Colonic mucosa (tissue), 4 donors: Measurements from ENCODE around the gene REC8. TPM values are rescaled to one million over a fixed set of nuclear protein-coding genes. Genes with fewer than 3 reads are reported as not detected.

Source experiments
- DNase-seq: peaks from one replicate; pipeline ENCODE4 v3.0.0-alpha.2; 2020
- H3K27ac ChIP-seq: fragments of 200-600 bp; one replicate; pipeline ENCODE4 v1.8.0; 2021
- H3K27me3 ChIP-seq: fragments of 200-600 bp; one replicate; pipeline ENCODE4 v1.8.0; 2021
- H3K36me3 ChIP-seq: fragments of 200-600 bp; one replicate; pipeline ENCODE4 v1.8.0; 2021
- H3K4me1 ChIP-seq: fragments of 200-600 bp; one replicate; pipeline ENCODE4 v1.8.0; 2021; ENCODE audit warnings: mild to moderate bottlenecking
- H3K4me3 ChIP-seq: fragments of 200-600 bp; one replicate; pipeline ENCODE4 v1.8.0; 2021
- H3K9ac ChIP-seq, 2 donors: one replicate each; pipeline ENCODE4 v1.7.0; 2013; ENCODE audit warnings: control low read depth in 2 of 2, low read depth in 2 of 2, low read length in 2 of 2
- H3K9me3 ChIP-seq: fragments of 200-600 bp; one replicate; pipeline ENCODE4 v1.8.0; 2021
- CTCF ChIP-seq: fragments of 200-600 bp; IDR thresholded peaks from one replicate; pipeline ENCODE4 v1.8.0; 2022; ENCODE audit warnings: antibody characterized with exemption, mild to moderate bottlenecking
- intact Hi-C: fragments of 100-400 bp; cut with DNase I; formaldehyde crosslinking; loops from one replicate; pipeline ENCODE4 v1.14.1; 2022
- total RNA-seq, 2 donors: library from RNA; stranded (reverse); fragmentation: NEBNext Ultra II Directional in 1 of 2; extraction: Animal tissue kit (Norgen Biotek cat#: 25700) in 1 of 2; gene quantifications; one replicate each; pipeline ENCODE4 v1.2.1, GENCODE V29; 2021
- donor health status: healthy.
- donor health status: DM: no; HTN: no; CAD: no.
- donor health status: DM: no; HTN: no; CAD: no.

REC8 gene
- total RNA-seq, 2 donors from 2014 or later = 5.1 TPM

- Histone ChIP-seq H3K36me3 (no peaks in the 10 kb centered on the region), H3K27ac (no peak overlapping the region), H3K9ac (no peak overlapping the region), H3K4me1 (no peaks in the 10 kb centered on the region), H3K27me3 (no peaks in the 10 kb centered on the region), H3K9me3 (no peaks in the 10 kb centered on the region), H3K4me3 (no peak overlapping the region)
- no peak for DNase-seq
- intact Hi-C loops = no loop called here
- TF ChIP-seq CTCF = no peak
Measured at GRCh38 chr14:24184104-24184970, 12.5 kb downstream of the REC8 start.

GRCh38 chr14:24185026-24185425 is 13.1 kb downstream of the REC8 start:
- intact Hi-C loops = no loop called here
- Histone ChIP-seq H3K36me3 (no peaks in the 10 kb centered on the region), H3K9ac (no peak overlapping the region), H3K27ac (no peak overlapping the region), H3K9me3 (no peaks in the 10 kb centered on the region), H3K27me3 (no peaks in the 10 kb centered on the region), H3K4me1 (no peaks in the 10 kb centered on the region), H3K4me3 (no peak overlapping the region)
- no peak for TF ChIP-seq CTCF
- DNase-seq = no peak

- Histone ChIP-seq H3K9me3 (no peaks in the 10 kb centered on the region), H3K9ac (no peak overlapping the region), H3K27ac (no peak overlapping the region), H3K36me3 (no peaks in the 10 kb centered on the region), H3K4me3 (no peak overlapping the region), H3K4me1 (no peaks in the 10 kb centered on the region), H3K27me3 (no peaks in the 10 kb centered on the region)
- no peak for TF ChIP-seq CTCF
- no peak for DNase-seq
- intact Hi-C loops = no loop called here
Measured at GRCh38 chr14:24185741-24186140, 13.9 kb downstream of the REC8 start.

- DNase-seq = no peak
- no peaks in the 10 kb centered on the region for H3K4me1 ChIP-seq
- no peak overlapping the region for H3K27ac ChIP-seq
- H3K9me3 ChIP-seq = no peaks in the 10 kb centered on the region
- H3K27me3 ChIP-seq = no peaks in the 10 kb centered on the region
- intact Hi-C loops = no loop called here
- peak overlapping the region; percentile 33 to 79 for H3K9ac ChIP-seq
- no peaks in the 10 kb centered on the region for H3K36me3 ChIP-seq
- no peak for TF ChIP-seq CTCF
- no peak overlapping the region for H3K4me3 ChIP-seq
Measured at GRCh38 chr14:24186831-24187538, 15.1 kb downstream of the REC8 start.

GRCh38 chr14:24187539-24187915 is 15.6 kb downstream of the REC8 start:
- H3K36me3 ChIP-seq = no peaks in the 10 kb centered on the region
- no peaks in the 10 kb centered on the region for H3K27me3 ChIP-seq
- TF ChIP-seq CTCF = no peak
- H3K4me3 ChIP-seq = peak overlapping the region; percentile 54
- H3K4me1 ChIP-seq = no peaks in the 10 kb centered on the region
- no peak for DNase-seq
- intact Hi-C loops = no loop called here
- peak overlapping the region; percentile 52 to 79 for H3K9ac ChIP-seq
- H3K9me3 ChIP-seq = no peaks in the 10 kb centered on the region
- H3K27ac ChIP-seq = no peak overlapping the region
